Activated T-cell treated with anti-CD3 and anti-CD28 coated beads for 4 hours (primary cell): Measurements from ENCODE around the gene APH1A.
A peak's percentile ranks its signal among the peaks of the same experiment; 100 is the strongest.
"Not testable (repeated sequence)": the region's sequence is repeated elsewhere in the genome, so short reads cannot be mapped to it uniquely, and the experiment has no call there.

Source experiments
- DNase-seq: peaks from one replicate; pipeline ENCODE4 v3.0.0-alpha.2; 2020

Gene APH1A

DNA sequence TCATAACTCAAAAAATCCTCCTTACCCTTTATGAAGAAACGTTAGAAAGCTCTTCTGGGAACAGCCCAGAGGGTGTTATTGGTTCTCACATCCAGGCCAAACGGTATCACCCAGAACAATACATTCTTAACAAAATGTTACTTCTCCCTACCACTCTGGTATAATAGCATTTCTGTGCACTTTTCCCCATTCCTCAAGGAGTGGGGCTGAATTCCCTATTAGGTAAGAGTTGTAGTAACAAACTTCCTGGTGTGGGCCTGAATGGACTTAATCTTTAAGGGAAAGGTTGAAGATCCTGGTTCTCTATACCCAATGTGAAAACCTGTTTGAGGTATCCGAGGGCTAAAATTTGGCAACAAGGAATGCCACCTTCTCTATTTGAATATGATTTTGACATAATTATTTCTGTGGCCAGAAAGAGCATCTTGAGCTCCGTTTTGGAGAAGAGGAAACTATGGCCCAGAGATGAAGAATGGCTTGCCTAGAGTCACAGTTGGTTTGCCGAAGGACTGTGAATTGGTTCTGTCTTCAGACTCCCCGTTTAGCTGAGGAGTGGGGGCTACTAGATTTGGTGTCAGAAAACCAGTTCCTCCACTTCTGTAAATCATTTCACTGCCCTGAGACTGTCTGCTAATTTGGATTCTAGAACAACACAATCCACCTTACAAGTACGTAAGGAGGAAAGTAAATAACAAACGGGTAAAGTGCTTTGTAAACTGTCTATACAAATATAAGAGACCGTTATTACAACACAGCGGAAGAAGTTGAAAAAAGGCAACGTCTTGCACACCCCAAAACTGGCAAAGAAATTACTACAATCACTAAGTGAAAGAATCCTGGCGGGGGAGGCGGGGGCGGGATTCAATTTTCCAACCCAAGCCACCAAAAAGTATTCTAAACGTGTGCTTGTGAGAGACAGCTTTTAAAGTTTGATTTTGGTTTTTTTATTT is 35.2 kb downstream of the APH1A start:
- DNase-seq, result peak; percentile 66

DNA sequence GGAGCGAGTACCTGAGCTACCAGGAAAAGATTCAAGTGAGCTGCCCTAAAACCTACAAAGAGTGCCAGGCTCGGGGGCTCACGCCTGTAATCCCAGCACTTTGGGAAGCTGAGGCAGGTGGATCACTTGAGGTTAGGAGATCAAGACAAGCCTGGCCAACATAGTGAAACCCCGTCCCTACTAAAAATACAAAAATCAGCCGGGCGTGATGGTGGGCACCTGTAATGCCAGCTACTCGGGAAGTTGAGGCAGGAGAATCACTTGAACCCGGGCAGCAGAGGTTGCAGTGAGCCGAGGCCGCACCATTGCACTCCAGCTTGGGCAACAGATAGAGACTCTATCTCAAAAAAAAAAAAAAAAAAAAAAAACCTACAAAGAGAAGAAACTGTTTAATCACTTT is 35.9 kb downstream of the APH1A start:
- DNase-seq, result not testable (repeated sequence)

DNA sequence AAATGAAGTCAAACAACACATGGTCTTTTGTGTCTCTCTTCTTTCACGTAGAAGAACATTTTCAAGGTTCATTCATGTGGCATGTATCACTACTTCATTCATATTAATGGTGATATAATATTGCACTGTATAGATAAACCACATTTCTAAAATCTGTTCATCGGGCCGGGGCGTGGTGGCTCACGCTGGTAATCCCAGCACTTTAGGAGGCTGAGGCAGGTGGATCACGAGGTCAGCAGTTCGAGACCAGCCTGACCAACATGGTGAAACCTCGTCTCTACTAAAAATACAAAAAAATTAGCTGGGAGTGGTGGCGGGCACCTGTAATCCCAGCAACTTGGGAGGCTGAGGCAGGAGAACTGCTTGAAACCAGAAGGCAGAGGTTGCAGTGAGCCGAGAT is 40.6 kb downstream of the APH1A start:
- not testable (repeated sequence) for DNase-seq

DNA sequence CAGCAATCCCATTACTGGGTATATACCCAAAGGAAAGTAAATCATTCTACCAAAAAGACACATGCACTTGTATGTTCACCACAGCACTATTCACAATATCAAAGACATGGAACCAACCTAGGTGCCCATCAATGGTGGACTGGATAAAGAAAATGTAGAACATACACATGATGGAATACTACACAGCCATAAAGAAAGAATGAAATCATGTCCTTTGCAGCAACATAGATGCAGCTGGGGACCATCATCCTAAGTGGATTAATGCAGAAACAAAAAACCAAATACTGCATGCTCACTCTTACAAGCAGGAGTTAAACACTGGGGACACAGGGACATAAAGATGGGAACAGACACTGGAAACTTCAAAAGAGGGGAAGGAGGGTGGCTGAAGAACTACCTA is 41.6 kb downstream of the APH1A start:
- no peak for DNase-seq

DNA sequence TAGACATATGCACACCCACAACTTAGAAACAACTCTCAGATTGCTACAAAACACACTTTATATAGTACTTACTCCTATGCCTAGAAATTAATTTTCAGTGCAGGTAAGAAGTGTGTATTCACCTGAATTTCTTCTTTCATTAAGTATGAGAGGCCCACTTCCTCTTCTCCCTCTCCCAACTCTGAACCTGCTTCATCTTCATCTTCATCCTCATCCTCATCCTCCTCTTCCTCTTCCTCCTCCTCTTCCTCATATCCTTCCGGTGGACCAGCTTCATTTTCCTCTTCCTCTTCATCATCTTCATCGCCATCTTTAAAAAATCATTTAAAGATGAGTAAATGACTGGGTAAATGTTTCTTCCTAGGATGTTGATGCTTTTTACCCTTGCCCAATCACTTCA is 42.3 kb downstream of the APH1A start:
- no peak for DNase-seq

DNA sequence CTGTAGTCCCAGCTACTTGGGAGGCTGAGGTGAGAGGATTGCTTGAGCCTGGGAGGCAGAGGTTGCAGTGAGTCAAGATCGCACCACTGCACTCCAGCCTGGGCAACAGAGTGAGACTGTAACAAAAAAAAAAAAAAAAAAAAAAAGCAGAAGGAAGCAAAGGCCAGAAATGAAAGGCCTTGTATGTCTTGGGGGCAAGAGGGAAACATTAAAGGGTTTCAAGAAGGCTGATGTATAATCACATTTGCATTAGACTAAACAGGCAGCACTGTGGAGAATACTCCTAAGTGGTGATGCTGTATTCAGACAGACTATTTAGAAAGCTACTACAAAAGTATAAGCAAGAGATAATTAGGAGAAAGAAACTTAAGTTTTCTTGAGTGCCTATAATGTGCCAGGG is 43.3 kb downstream of the APH1A start:
- no peak for DNase-seq

DNA sequence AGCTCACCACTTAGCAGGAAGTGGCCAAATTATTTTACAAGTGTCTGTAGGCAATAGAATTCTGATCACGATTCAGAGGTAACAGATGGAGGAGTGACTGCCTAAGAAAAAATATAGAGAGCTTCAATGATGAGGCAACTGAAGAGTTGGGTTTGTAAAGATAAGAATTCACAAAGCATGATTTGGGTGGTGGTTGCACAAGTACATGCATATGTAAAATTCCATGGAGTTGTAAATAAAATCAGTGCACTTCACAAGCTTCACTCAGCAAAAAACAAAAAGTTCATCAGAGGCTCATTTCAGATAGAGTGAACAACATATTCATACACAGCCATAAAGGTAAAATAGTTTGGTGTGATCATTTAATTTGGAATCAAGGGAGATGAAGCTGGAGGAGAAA is 43.8 kb downstream of the APH1A start:
- DNase-seq, result no peak

DNA sequence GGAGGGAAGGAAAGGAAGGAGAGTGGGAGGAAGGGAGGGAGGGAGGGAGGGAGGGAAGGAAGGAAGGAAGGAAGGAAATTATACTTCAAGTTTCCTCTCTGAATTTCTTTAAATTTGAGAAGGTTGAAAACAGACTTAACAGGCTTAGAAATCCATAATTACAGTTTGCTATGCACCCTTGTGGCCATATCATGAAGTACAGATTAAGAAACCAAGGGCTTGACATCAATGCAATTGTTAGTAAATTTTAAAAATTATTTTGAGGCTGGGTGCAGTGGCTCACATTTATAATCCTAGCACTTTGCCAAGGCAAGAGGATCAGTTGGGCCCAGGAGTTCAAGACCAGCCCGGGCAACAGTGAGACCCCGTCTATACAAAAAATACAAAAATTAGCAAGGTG is 47.3 kb downstream of the APH1A start:
- no peak for DNase-seq

DNA sequence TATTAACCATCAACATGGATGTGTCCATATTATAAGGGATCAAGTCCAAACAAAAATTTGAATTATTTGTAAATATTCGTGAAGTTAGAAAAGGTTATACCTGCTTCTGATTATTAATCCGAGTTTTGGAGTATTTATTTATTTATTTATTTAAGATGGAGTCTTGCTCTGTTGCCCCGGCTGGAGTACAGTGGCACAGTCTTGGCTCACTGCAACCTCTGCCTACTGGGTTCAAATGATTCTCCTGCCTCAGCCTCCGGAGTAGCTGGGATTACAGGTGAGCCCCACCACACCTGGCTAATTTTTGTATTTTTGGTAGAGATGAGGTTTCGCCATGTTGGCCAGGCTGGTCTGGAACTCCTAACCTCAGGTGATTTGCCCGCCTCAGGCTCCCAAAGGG is 53.0 kb downstream of the APH1A start:
- not testable (repeated sequence) for DNase-seq
